HG02870 (cell line): ENCODE data around the gene CACNA1S.

Experiments
- ATAC-seq: cut with Tn5 transposase; IDR thresholded peaks from one replicate; pipeline ENCODE4 v1.9.1; 2021; ENCODE audit warnings: mild to moderate bottlenecking, moderate library complexity; ENCODE audit not compliant: unreplicated experiment

Gene CACNA1S

GRCh38 chr1:201119206-201120197 lies 7.3 kb upstream of the CACNA1S start:
- ATAC-seq, result no peak

- ATAC-seq, result no peak
Observed at GRCh38 chr1:201116091-201116490, 3.9 kb upstream of the CACNA1S start.

GRCh38 chr1:201115390-201115937 lies 3.2 kb upstream of the CACNA1S start:
- ATAC-seq, result no peak

- ATAC-seq, result peak; percentile 73
Observed at GRCh38 chr1:201114245-201115131, 2.3 kb upstream of the CACNA1S start.

DNA sequence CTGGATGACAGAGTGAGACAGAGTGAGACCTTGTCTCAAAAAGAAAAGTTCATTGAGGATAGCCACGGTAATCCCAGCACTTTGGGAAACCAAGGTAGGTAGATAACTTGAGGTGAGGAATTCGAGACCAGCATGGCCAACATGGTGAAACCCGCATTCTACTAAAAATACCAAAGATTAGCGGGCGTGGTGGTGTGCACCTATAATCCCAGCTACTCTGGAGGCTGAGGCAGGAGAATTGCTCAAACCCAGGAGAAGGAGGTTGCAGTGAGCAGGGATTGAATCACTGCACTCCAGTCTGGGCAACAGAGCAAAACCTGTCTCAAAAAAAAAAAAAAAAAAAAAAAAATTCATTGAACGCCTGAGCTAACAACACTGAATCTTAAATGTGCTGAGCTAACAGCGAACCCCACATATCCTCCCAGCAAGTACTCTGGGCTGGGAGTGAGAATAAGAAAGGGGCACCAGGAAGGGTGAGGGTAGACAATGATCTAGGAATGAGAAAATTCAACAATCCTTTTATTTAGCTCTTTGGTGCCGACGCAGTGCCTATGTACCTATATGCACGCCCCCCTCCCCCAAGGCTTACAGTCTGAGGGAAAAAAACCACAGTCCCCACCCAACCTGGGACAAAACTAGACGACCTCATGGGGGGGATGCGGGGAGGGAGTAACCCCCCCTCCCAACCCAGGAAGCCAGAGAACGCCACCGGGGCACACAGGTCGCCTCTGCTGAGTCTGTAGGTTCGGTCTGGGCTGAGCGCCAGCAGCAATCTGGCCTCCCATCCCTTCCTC lies 1.4 kb upstream of the CACNA1S start:
- ATAC-seq, result no peak

GRCh38 chr1:201112926-201113325 lies 700 bp upstream of the CACNA1S start:
- no peak for ATAC-seq

DNA sequence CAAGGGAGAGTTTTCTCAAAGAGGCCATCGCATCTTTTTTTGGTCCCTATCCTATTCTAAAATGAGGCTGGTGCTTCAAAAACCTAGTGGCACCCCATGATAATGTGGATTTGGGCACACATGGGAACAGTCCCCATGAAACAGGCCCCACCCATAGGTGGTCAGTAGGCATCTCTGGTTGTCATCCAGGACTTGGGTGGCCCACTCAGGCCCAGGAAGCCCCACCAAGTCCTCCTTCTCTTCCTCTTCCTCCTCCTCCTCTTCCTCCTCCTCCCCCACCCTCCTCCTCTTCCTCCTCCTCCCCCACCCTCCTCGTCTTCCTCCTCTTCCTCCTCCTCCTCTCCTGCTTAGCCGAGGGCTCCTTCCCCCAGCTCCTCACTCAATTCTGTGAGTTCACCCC lies 554 bp downstream of the CACNA1S start:
- ATAC-seq, result no peak

- ATAC-seq, result no peak
Observed at GRCh38 chr1:201111156-201111555, 1.1 kb downstream of the CACNA1S start.

GRCh38 chr1:201110616-201111015 lies 1.6 kb downstream of the CACNA1S start:
- ATAC-seq, result no peak

GRCh38 chr1:201110138-201110537 lies 2.1 kb downstream of the CACNA1S start:
- ATAC-seq, result no peak

- ATAC-seq, result no peak
Observed at GRCh38 chr1:201109651-201110050, 2.6 kb downstream of the CACNA1S start.

DNA sequence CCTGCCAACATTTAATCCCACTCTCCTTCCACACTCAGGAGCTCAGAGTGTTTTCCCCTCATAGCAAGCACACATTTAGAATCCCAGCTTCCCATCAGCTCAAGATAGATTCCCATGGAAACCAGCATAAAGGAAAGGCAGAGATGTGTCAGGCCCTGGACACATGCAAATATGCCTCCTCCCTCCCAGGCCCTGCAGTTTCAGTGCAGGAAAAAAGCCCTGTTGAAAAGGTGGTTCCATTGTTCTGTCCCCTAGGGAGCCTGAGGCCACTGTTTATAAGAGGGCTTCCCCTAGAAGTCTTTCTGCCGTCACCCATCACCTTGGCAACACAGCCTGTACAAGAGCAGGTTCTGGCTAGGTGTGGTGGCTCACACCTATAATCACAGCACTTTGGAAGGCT lies 3.6 kb downstream of the CACNA1S start:
- no peak for ATAC-seq

- no peak for ATAC-seq
Observed at GRCh38 chr1:201105688-201106087, 6.5 kb downstream of the CACNA1S start.

DNA sequence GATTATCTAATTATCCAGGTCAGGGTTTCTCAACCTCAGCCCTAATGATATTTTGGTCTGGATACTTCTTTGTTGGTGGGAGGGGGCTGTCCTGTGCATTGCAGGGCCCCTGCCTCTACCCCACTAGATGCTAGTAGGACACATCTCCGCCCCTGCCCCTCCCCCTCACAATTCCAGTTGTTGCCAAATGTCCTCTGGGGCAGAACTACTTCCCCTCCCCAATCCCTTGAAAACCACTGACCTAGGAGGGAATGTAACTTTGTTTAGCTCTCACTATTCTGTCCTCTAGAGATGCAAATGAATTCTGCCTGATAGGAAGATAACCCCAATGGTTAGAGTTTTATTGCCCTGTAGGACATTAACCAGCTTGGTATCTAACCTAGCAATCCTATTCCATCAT lies 8.1 kb downstream of the CACNA1S start:
- ATAC-seq, result no peak

DNA sequence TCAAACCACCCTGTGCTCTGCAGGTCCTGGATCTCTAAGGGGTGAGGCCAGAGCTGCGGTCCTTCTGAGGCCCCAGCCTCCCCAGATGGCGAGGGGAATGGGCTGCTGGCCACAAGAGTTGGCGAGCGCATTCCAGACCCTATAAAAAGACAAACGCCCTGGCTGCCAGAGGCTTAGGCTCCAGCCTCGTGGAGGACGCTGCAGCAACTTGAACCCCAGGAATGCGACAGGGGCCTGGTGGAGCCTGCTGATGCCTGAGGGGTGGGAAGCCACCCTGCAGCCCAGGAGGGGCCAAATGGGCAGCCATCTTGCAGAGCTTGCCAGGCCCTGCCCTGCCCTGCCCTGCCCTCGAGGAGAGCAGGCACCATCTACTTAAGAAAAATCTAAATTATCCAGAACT lies 8.6 kb downstream of the CACNA1S start:
- ATAC-seq, result no peak

- ATAC-seq, result no peak
Observed at GRCh38 chr1:201100169-201100930, 11.9 kb downstream of the CACNA1S start.

- no peak for ATAC-seq
Observed at GRCh38 chr1:201098992-201099677, 13.1 kb downstream of the CACNA1S start.

DNA sequence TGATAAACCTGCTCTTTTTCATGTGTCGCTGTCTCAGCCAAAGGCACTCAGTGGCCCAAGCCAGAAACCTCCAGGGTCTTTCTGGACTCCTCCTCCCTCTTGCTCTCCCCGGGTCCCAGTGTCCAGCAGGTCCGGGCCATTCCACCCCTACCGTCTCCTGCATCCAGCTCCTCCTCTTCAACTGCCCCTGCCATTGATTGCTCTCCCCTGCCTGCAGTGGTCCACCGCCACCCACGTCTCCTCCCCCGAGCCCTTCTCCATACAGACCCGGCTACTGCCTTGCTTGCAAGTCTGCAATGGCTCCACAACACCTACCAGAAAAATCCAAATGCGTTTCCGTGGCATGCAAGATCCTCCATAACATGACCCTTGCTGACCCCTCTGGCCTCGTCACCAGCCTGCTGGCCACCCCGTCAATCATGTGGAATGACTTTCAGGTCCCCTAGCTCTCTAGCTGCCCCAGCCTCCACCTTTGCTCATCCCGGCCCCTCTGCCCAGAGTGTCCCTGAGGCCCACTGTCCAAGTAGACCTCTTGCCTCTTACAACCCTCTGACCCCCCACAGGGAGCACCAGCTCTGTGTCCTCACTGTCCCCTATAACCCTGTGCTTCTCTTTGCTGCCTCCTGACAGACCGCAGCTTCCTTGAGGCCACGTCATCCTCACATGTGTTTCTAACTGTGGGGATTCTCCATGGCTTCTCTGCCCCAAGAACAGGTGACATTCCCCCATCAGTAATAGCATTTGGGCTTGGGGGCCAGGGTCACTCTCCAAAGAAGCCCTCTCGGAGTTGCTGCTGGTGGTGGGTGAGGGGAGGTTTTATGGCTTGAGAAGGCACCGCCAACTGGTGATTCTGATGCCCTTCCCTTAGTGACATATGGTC lies 15.0 kb downstream of the CACNA1S start:
- ATAC-seq, result no peak
